ENCODE data around the gene OPN1LW. TPM values are rescaled to one million over a fixed set of nuclear protein-coding genes. Genes with fewer than 3 reads are reported as not detected.

The OPN1LW gene
- total RNA-seq, 1 experiment from 2014 or later = not detected

DNA sequence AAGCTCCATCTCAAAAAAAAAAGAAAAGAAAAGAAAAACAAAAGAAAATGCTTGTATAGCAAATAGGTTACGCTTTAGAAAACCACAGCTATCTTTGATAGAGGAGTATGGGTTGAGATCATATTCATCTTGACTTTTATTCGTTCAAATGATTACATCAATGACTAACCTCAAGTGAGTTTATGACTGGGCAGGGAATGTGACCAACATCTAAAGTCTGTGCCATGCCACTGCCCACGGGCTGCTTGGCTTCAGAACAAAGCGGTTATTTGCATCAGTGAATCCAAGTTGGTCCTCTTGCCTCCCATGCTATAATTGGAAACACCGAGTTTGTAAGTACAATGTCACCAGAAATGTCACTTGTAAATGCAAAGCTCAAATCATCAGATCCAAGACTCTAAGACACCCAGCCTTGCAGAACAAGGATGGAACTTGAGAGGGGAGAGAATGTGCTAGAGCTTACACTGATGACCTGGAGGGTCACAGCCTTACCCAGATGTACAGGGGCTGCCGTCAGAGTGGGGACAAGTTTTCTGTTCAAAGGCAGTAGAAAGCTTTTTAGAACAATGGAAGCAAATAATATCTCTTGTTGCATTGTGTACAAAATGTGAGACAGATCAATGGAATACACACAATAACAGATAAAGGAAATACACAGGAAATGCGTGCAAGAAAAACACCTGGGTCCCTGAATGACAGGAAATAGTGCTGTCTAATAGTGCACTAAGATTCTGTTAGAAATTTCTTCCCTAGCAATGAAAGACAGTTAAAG, 8.4 kb upstream of the OPN1LW start:
- Mint-ChIP-seq H3K4me3 (ENCODE audit: unreplicated experiment) (peak overlapping the region; percentile 75), H3K4me1 (ENCODE audit: low read depth, unreplicated experiment) (no peaks in the 10 kb centered on the region), H3K27me3 (ENCODE audit: insufficient read depth, unreplicated experiment) (no peaks in the 10 kb centered on the region), H3K9me3 (ENCODE audit: unreplicated experiment) (no peaks in the 10 kb centered on the region), H3K27ac (ENCODE audit: unreplicated experiment) (no peak overlapping the region), H3K36me3 (ENCODE audit: insufficient read depth, unreplicated experiment) (no peaks in the 10 kb centered on the region)
- no TSS peak for BruUV-seq (replicated peaks)
- no peak overlapping the region for H3K4me3 ChIP-seq (ENCODE audit: low read depth, low read length)
- TF ChIP-seq, protein P1, sequence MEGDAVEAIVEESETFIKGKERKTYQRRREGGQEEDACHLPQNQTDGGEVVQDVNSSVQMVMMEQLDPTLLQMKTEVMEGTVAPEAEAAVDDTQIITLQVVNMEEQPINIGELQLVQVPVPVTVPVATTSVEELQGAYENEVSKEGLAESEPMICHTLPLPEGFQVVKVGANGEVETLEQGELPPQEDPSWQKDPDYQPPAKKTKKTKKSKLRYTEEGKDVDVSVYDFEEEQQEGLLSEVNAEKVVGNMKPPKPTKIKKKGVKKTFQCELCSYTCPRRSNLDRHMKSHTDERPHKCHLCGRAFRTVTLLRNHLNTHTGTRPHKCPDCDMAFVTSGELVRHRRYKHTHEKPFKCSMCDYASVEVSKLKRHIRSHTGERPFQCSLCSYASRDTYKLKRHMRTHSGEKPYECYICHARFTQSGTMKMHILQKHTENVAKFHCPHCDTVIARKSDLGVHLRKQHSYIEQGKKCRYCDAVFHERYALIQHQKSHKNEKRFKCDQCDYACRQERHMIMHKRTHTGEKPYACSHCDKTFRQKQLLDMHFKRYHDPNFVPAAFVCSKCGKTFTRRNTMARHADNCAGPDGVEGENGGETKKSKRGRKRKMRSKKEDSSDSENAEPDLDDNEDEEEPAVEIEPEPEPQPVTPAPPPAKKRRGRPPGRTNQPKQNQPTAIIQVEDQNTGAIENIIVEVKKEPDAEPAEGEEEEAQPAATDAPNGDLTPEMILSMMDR (IDR thresholded peaks at IDR 0.05; ENCODE audit: insufficient read depth in 1 of 2, low read depth in 1 of 2, low read length in 1 of 2, severe bottlenecking in 1 of 2, unreplicated experiment in 1 of 2) = no peak
- no peaks in the 10 kb centered on the region for H3K4me1 ChIP-seq
- no peaks in the 10 kb centered on the region for H3K27me3 ChIP-seq (replicated peaks; ENCODE audit: control insufficient read depth, insufficient read depth, low read length)
- CTCF ChIA-PET = interaction anchor here (0.6 to 0.7 kb wide), 2 partner anchors 21 to 39 kb away, joined by 3 read pairs; no protein-coding TSS in a partner anchor
- no peaks in the 10 kb centered on the region for H3K9me3 ChIP-seq
- intact Hi-C loops (cut with micrococcal nuclease; ENCODE audit: unreplicated experiment) = no loop called here
- H3K36me3 ChIP-seq (ENCODE audit: control insufficient read depth, insufficient read depth, low read length) = no peaks in the 10 kb centered on the region
- no peak for DNase-seq
- POLR2A ChIA-PET = no interaction called here

DNA sequence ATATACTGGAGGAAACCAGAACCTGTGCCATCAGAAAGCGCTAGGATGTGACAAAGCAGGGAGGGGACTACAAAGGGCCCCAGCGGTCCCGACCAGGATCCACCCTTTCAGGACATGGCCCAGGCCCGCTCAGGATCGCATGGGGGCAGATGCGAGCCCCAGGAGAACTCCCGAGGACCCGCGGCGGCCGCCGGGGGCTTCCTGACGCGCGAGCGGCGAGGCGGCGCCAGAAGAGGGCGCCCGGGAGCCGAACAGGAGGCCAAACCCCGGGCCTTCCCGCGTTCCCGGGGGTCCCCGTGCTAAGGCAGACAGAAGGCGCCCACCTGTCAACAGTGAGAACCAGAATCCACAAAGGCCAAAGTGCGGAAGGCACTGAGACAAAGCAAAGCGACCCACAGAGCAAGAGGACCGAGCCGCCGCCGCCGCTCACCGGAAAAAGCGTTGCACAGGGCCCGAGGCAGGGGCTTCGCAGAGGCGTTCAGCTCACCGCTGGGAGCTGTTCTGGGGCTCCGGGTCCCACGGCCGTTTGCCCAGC, 7.3 kb upstream of the OPN1LW start:
- Mint-ChIP-seq H3K9me3 (ENCODE audit: unreplicated experiment) (no peaks in the 10 kb centered on the region), H3K4me1 (ENCODE audit: low read depth, unreplicated experiment) (no peaks in the 10 kb centered on the region), H3K36me3 (ENCODE audit: insufficient read depth, unreplicated experiment) (no peaks in the 10 kb centered on the region), H3K4me3 (ENCODE audit: unreplicated experiment) (peak overlapping the region; percentile 75), H3K27me3 (ENCODE audit: insufficient read depth, unreplicated experiment) (no peaks in the 10 kb centered on the region), H3K27ac (ENCODE audit: unreplicated experiment) (no peak overlapping the region)
- Histone ChIP-seq H3K4me3 (ENCODE audit: low read depth, low read length) (peak overlapping the region; percentile 29), H3K4me1 (no peaks in the 10 kb centered on the region), H3K9me3 (no peaks in the 10 kb centered on the region), H3K36me3 (ENCODE audit: control insufficient read depth, insufficient read depth, low read length) (no peaks in the 10 kb centered on the region), H3K27me3 (replicated peaks; ENCODE audit: control insufficient read depth, insufficient read depth, low read length) (no peaks in the 10 kb centered on the region)
- DNase-seq = peak; percentile 69 to 82
- intact Hi-C loops (cut with micrococcal nuclease; ENCODE audit: unreplicated experiment) = no loop called here
- no TSS peak for BruUV-seq (replicated peaks)
- CTCF ChIA-PET = interaction anchor here (0.6 kb wide), 1 partner anchor 197 kb away, joined by 3 read pairs; no protein-coding TSS in a partner anchor
- TF ChIP-seq, protein P1 (IDR thresholded peaks at IDR 0.05; ENCODE audit: insufficient read depth in 1 of 2, low read depth in 1 of 2, low read length in 1 of 2, severe bottlenecking in 1 of 2, unreplicated experiment in 1 of 2) = peak; percentile 67 to 69
- POLR2A ChIA-PET = no interaction called here

DNA sequence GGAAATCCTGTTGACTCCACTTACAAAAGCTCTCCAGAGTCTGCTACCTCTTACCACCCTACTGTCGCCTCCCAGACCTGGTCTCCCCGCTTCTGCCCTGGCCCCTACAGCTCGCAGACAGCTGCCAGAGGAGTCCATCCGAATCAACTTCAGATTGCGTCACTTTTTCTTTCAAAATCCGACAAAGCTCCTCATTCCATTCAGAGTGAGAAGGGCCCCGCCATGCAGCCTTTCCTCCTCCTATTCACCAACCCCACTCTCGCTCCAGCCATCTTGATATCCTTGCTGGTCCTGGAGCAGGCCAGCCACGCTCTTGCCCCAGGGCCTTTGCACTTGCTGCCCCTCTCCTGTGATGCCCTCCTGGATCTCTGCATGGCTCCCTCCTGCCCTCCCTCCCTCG, 5.2 kb upstream of the OPN1LW start:
- no peaks in the 10 kb centered on the region for H3K36me3 Mint-ChIP-seq (ENCODE audit: insufficient read depth, unreplicated experiment)
- intact Hi-C loops (cut with micrococcal nuclease; ENCODE audit: unreplicated experiment) = no loop called here
- BruUV-seq (replicated peaks) = no TSS peak
- Histone ChIP-seq H3K4me1 (no peaks in the 10 kb centered on the region), H3K27me3 (replicated peaks; ENCODE audit: control insufficient read depth, insufficient read depth, low read length) (no peaks in the 10 kb centered on the region), H3K36me3 (ENCODE audit: control insufficient read depth, insufficient read depth, low read length) (no peaks in the 10 kb centered on the region), H3K9me3 (no peaks in the 10 kb centered on the region), H3K4me3 (ENCODE audit: low read depth, low read length) (no peak overlapping the region)
- no peak overlapping the region for H3K4me3 Mint-ChIP-seq (ENCODE audit: unreplicated experiment)
- no peak overlapping the region for H3K27ac Mint-ChIP-seq (ENCODE audit: unreplicated experiment)
- H3K9me3 Mint-ChIP-seq (ENCODE audit: unreplicated experiment) = no peaks in the 10 kb centered on the region
- no peaks in the 10 kb centered on the region for H3K27me3 Mint-ChIP-seq (ENCODE audit: insufficient read depth, unreplicated experiment)
- ChIA-PET CTCF (no interaction called here), POLR2A (no interaction called here)
- DNase-seq = no peak
- no peaks in the 10 kb centered on the region for H3K4me1 Mint-ChIP-seq (ENCODE audit: low read depth, unreplicated experiment)
- TF ChIP-seq, protein P1 (IDR thresholded peaks at IDR 0.05; ENCODE audit: insufficient read depth in 1 of 2, low read depth in 1 of 2, low read length in 1 of 2, severe bottlenecking in 1 of 2, unreplicated experiment in 1 of 2) = no peak

Data from Caco-2 (cell line).